K562 (cell line): Measurements from ENCODE around the gene CELA3A. TPM values are rescaled to one million over a fixed set of nuclear protein-coding genes. Genes with fewer than 3 reads are reported as not detected.
A peak's percentile ranks its signal among the peaks of the same experiment; 100 is the strongest.

Source experiments
- ADNP ChIP-seq: fragments of 200-800 bp; sonication (Bioruptor generic); IDR thresholded peaks from 2 replicates; pipeline ENCODE4 v1.6.1; 2016; ENCODE audit warnings: missing genetic modification characterization, missing compliant biosample characterization
- ATF1 ChIP-seq, 2 experiments: fragments of 450-650 bp in 1 of 2; IDR thresholded peaks; 2 replicates each; pipeline ENCODE4 v1.6.1; 2016; ENCODE audit warnings: missing compliant biosample characterization in 1 of 2, missing genetic modification characterization in 1 of 2
- CTBP1 ChIP-seq: fragments of 450-650 bp; IDR thresholded peaks from 2 replicates; pipeline ENCODE4 v1.6.1; 2016; ENCODE audit warnings: borderline replicate concordance
- CTCF ChIP-seq, 3 experiments: IDR thresholded peaks in 2 of 3; conservative IDR thresholded peaks in 1 of 3; 2 replicates each; pipeline ENCODE4 v1.5.1; 2011 to 2012; ENCODE audit warnings: low read length in 3 of 3, mild to moderate bottlenecking in 3 of 3, control low read depth in 2 of 3, improper control_type of control experiment in 1 of 3, inconsistent platforms in 1 of 3, low read depth in 1 of 3, mixed read lengths in 1 of 3, moderate library complexity in 1 of 3; ENCODE audit not compliant: insufficient read depth in 2 of 3
- DPF2 ChIP-seq: fragments of 450-650 bp; IDR thresholded peaks from 2 replicates; pipeline ENCODE4 v1.6.1; 2016
- ELF2 ChIP-seq: fragments of 250-450 bp; sonication (Bioruptor Pico); IDR thresholded peaks from 2 replicates; pipeline ENCODE4 v1.5.0; 2021; ENCODE audit warnings: mild to moderate bottlenecking
- ELK1 ChIP-seq: sonication (generic); formaldehyde crosslinking; IDR thresholded peaks from 2 replicates; pipeline ENCODE4 v1.8.1; 2022; ENCODE audit warnings: missing genetic modification reagents
- GATAD2B ChIP-seq: fragments of 450-650 bp; IDR thresholded peaks from 2 replicates; pipeline ENCODE4 v1.6.1; 2017; ENCODE audit warnings: mild to moderate bottlenecking, borderline replicate concordance
- HDAC3 ChIP-seq: fragments of 450-650 bp; IDR thresholded peaks from 2 replicates; pipeline ENCODE4 v1.6.1; 2018; ENCODE audit warnings: borderline replicate concordance, mild to moderate bottlenecking, moderate library complexity; ENCODE audit not compliant: partially characterized antibody
- KDM5B ChIP-seq: fragments of 200-600 bp; sonication (generic); IDR thresholded peaks from 2 replicates; pipeline ENCODE4 v1.6.1; 2012; ENCODE audit warnings: low read depth, mild to moderate bottlenecking, moderate library complexity, low read length, control low read depth, inconsistent platforms; ENCODE audit not compliant: insufficient replicate concordance
- MITF ChIP-seq: IDR thresholded peaks from 2 replicates; pipeline ENCODE4 v1.6.1; 2014; ENCODE audit warnings: antibody characterized with exemption
- NCOA1 ChIP-seq: fragments of 450-650 bp; IDR thresholded peaks from 2 replicates; pipeline ENCODE4 v1.6.1; 2016; ENCODE audit warnings: low read depth
- NFYB ChIP-seq: IDR thresholded peaks from 2 replicates; pipeline ENCODE4 v1.6.1; 2011; ENCODE audit warnings: mild to moderate bottlenecking, moderate library complexity; ENCODE audit not compliant: insufficient read length; ENCODE audit errors: extremely low read depth
- PBX2 ChIP-seq, 2 experiments: IDR thresholded peaks in 1 of 2; conservative IDR thresholded peaks in 1 of 2; 2 replicates each; pipeline ENCODE4 v1.6.1; 2016; ENCODE audit warnings: low read depth in 2 of 2, mild to moderate bottlenecking in 1 of 2, missing compliant biosample characterization in 1 of 2, missing genetic modification characterization in 1 of 2, moderate library complexity in 1 of 2
- PPARD ChIP-seq: fragments of 250-450 bp; sonication (Bioruptor Pico); IDR thresholded peaks from 2 replicates; pipeline ENCODE4 v1.8.0; 2022; ENCODE audit warnings: inconsistent platforms, mild to moderate bottlenecking, moderate library complexity
- SIRT6 ChIP-seq: IDR thresholded peaks from one replicate; pipeline ENCODE4 v1.6.1; 2012; ENCODE audit warnings: low read depth, mild to moderate bottlenecking, control low read depth, inconsistent platforms, low read length, moderate library complexity
- THRAP3 ChIP-seq: fragments of 450-650 bp; IDR thresholded peaks from 2 replicates; pipeline ENCODE4 v1.6.1; 2016; ENCODE audit warnings: mild to moderate bottlenecking, inconsistent platforms, borderline replicate concordance
- ZNF583 ChIP-seq: fragments of 250-450 bp; sonication (Bioruptor Pico); IDR thresholded peaks from 2 replicates; pipeline ENCODE4 v1.4.0; 2020
- polyA plus RNA-seq, 8 experiments: library from polyadenylated mRNA; depleted of rRNA in 4 of 8; stranded (reverse) in 5 of 8; unstranded in 3 of 8; fragments of >200 nt; fragmentation: Nextera tagmentation in 2 of 8; fragmentation: Illumina TruSeq in 1 of 8; extraction: Ambion mirVana in 2 of 8; extraction: Trizol in 1 of 8; gene quantifications; 2 replicates each; pipeline versions ENCODE4 v1.2.1 to v1.2.3, GENCODE V29; 2011 to 2014; ENCODE audit warnings: inconsistent platforms in 1 of 8, missing spikeins in 1 of 8
- total RNA-seq, 7 experiments: library from RNA; depleted of rRNA in 6 of 7; stranded (reverse); fragments of >200 nt in 6 of 7; fragmentation: Illumina TruSeq in 2 of 7; extraction: Trizol in 2 of 7; gene quantifications; 2 replicates each; pipeline versions ENCODE4 v1.2.1 to v1.2.3, GENCODE V29; 2011 to 2021; ENCODE audit warnings: low replicate concordance in 1 of 7

CELA3A gene
- total and polyA plus RNA-seq, 9 of the 15 experiments (the other 6 are each of a cell fraction or from before 2014, with no cell fraction given) = 5.4 TPM; not detected in 8

GRCh38 chr1:22024485-22025367 lies 23.3 kb downstream of the CELA3A start (continued):
- TF ChIP-seq PPARD (CRISPR knock-in tag) (no peak), SIRT6 (no peak), DPF2 (0 out of 2 replicates have a peak, but pooled peaks have one; percentile 22), THRAP3 (no peak), PBX2 (CRISPR knock-in tag; IDR thresholded peaks at IDR 0.05; ENCODE audit: low read depth) (no peak), PBX2 (tag; conservative IDR thresholded peaks at IDR 0.05; ENCODE audit: low read depth) (peak; percentile 42), ADNP (tag) (peak; percentile 96), ELK1 (no peak), CTBP1 (peak; percentile 24; the same call in 1 of the 2 replicates), GATAD2B (no peak), CTCF (IDR thresholded peaks at IDR 0.05 in 2 of 3, conservative IDR thresholded peaks at IDR 0.05 in 1 of 3; ENCODE audit: insufficient read depth in 2 of 3, low read depth in 1 of 3, low read length in 3 of 3) (peak in 2 of 3 experiments; percentile 19 to 32; a peak in 1 of 6 replicates), KDM5B (peak; percentile 42), ATF1 (CRISPR knock-in tag; IDR thresholded peaks at IDR 0.05) (no peak), ATF1 (tag; IDR thresholded peaks at IDR 0.05) (0 out of 2 replicates have a peak, but pooled peaks have one; percentile 16), ZNF583 (CRISPR knock-in tag) (no peak), NCOA1 (0 out of 2 replicates have a peak, but pooled peaks have one; percentile 7), NFYB (peak; percentile 20), ELF2 (CRISPR knock-in tag) (peak; percentile 67; the same call in 1 of the 2 replicates), MITF (no peak), HDAC3 (peak; percentile 55)
